CD14-positive monocyte (primary cell): ENCODE measurements around the gene CFAP299. TPM values are rescaled to one million over a fixed set of nuclear protein-coding genes. Genes with fewer than 3 reads are reported as not detected.

Experiments
- DNase-seq, 3 donors: peaks; one replicate each; pipeline ENCODE4 v3.0.0-alpha.2; 2011 to 2022
- H2AFZ ChIP-seq: 2 replicates; pipeline ENCODE4 v1.6.0; 2012; ENCODE audit warnings: mild to moderate bottlenecking, low read depth, low read length, inconsistent platforms; ENCODE audit not compliant: insufficient read depth, poor library complexity, severe bottlenecking
- H3K27ac ChIP-seq, 2 donors: 1 replicate in 1 of 2; 2 replicates in 1 of 2; pipeline ENCODE4 v1.5.1; 2012 to 2013; ENCODE audit warnings: low read length in 2 of 2, control low read depth in 1 of 2, inconsistent platforms in 1 of 2, low read depth in 1 of 2, mild to moderate bottlenecking in 1 of 2
- H3K27me3 ChIP-seq, 2 donors: one replicate each; pipeline versions ENCODE4 v1.6.0 to v1.6.1; 2011 to 2013; ENCODE audit warnings: low read length in 2 of 2; ENCODE audit not compliant: control insufficient read depth in 2 of 2, insufficient read depth in 2 of 2
- H3K36me3 ChIP-seq, 2 donors: replicated peaks in 1 of 2; 1 replicate in 1 of 2; 2 replicates in 1 of 2; pipeline versions ENCODE4 v1.5.1 to v1.6.1; 2012 to 2013; ENCODE audit warnings: low read length in 2 of 2, control low read depth in 1 of 2, inconsistent platforms in 1 of 2, mild to moderate bottlenecking in 1 of 2; ENCODE audit not compliant: insufficient read depth in 2 of 2, control insufficient read depth in 1 of 2
- H3K4me1 ChIP-seq, 2 donors: 1 replicate in 1 of 2; 2 replicates in 1 of 2; pipeline versions ENCODE4 v1.5.1 to v1.6.1; 2012 to 2013; ENCODE audit warnings: low read length in 2 of 2, control low read depth in 1 of 2, inconsistent platforms in 1 of 2, mild to moderate bottlenecking in 1 of 2, moderate library complexity in 1 of 2; ENCODE audit not compliant: insufficient read depth in 2 of 2, control insufficient read depth in 1 of 2
- H3K4me2 ChIP-seq: replicated peaks from 2 replicates; pipeline ENCODE3; 2012; ENCODE audit warnings: low read length, moderate library complexity, mild to moderate bottlenecking; ENCODE audit not compliant: poor library complexity, severe bottlenecking; ENCODE audit errors: extremely low read depth
- H3K4me3 ChIP-seq, 3 experiments: fragments of 200-600 bp in 1 of 3; sonication (generic) in 1 of 3; replicated peaks in 1 of 3; 1 replicate in 2 of 3; 2 replicates in 1 of 3; pipeline ENCODE4 v1.5.1; 2011 to 2013; ENCODE audit warnings: low read length in 3 of 3, mild to moderate bottlenecking in 3 of 3, control low read depth in 2 of 3, low read depth in 2 of 3, inconsistent platforms in 1 of 3, moderate library complexity in 1 of 3
- H3K79me2 ChIP-seq: 2 replicates; pipeline ENCODE4 v1.6.0; 2012; ENCODE audit warnings: mild to moderate bottlenecking, control low read depth, inconsistent platforms, low read length, moderate library complexity; ENCODE audit not compliant: insufficient read depth
- H3K9ac ChIP-seq: 2 replicates; pipeline ENCODE4 v1.6.0; 2017; ENCODE audit warnings: low read length, mild to moderate bottlenecking; ENCODE audit not compliant: insufficient read depth, poor library complexity, severe bottlenecking
- H3K9me3 ChIP-seq, 2 donors: replicated peaks in 1 of 2; 1 replicate in 1 of 2; 2 replicates in 1 of 2; pipeline versions ENCODE4 v1.5.1 to v1.6.1; 2012 to 2013; ENCODE audit warnings: low read length in 2 of 2, control low read depth in 1 of 2; ENCODE audit not compliant: control insufficient read depth in 1 of 2, insufficient read depth in 1 of 2
- H4K20me1 ChIP-seq: 2 replicates; pipeline ENCODE4 v1.6.0; 2012; ENCODE audit warnings: mild to moderate bottlenecking, low read length, control low read depth, moderate library complexity; ENCODE audit not compliant: insufficient read depth
- H3K27ac Mint-ChIP-seq, 7 donors: one replicate each; pipeline ENCODE4 v1.8.0; 2020; ENCODE audit warnings: mild to moderate bottlenecking in 7 of 7, mixed read lengths in 7 of 7, moderate library complexity in 6 of 7, inconsistent platforms in 2 of 7
- H3K27me3 Mint-ChIP-seq, 3 donors: one replicate each; pipeline ENCODE4 v1.8.0; 2021 to 2022; ENCODE audit warnings: low read depth in 3 of 3, mild to moderate bottlenecking in 3 of 3, mixed read lengths in 3 of 3, moderate library complexity in 3 of 3, inconsistent platforms in 1 of 3
- H3K36me3 Mint-ChIP-seq, 2 donors: one replicate each; pipeline ENCODE4 v1.8.0; 2020; ENCODE audit warnings: mixed read lengths in 2 of 2, inconsistent platforms in 1 of 2, mild to moderate bottlenecking in 1 of 2
- H3K4me1 Mint-ChIP-seq: one replicate; pipeline ENCODE4 v1.8.0; 2020; ENCODE audit warnings: mild to moderate bottlenecking, mixed read lengths
- H3K4me3 Mint-ChIP-seq, 2 donors: one replicate each; pipeline ENCODE4 v1.8.0; 2020; ENCODE audit warnings: mild to moderate bottlenecking in 2 of 2, mixed read lengths in 2 of 2, moderate library complexity in 1 of 2
- H3K9me3 Mint-ChIP-seq, 7 donors: one replicate each; pipeline ENCODE4 v1.8.0; 2020 to 2022; ENCODE audit warnings: mixed read lengths in 7 of 7, mild to moderate bottlenecking in 6 of 7, moderate library complexity in 6 of 7, inconsistent platforms in 2 of 7
- WGBS: methylation state at CpG from one replicate; pipeline ENCODE4 v1.1.5; 2013; ENCODE audit warnings: missing lambda C conversion rate; ENCODE audit not compliant: insufficient coverage; 5-methylcytosine and 5-hydroxymethylcytosine counted together
- intact Hi-C, 2 donors: fragments of 100-400 bp; cut with micrococcal nuclease; formaldehyde crosslinking; loops; one replicate each; pipeline versions ENCODE4 v1.15.0 to v1.15.1; 2023
- polyA plus RNA-seq, 3 donors: library from polyadenylated mRNA; depleted of rRNA in 1 of 3; unstranded in 2 of 3; stranded (reverse) in 1 of 3; fragments of 300-500 nt in 2 of 3; fragments of >200 nt in 1 of 3; fragmentation: Illumina TruSeq in 2 of 3; gene quantifications; 1 replicate in 2 of 3; 2 replicates in 1 of 3; pipeline ENCODE4 v1.2.3, GENCODE V29; 2012 to 2021
- TF ChIP-seq, protein P1 (sequence below): fragments of 200-600 bp; IDR thresholded peaks from one replicate; pipeline ENCODE4 v1.8.0; 2022; ENCODE audit warnings: antibody characterized with exemption, mild to moderate bottlenecking

The CFAP299 gene
- polyA plus RNA-seq, 3 donors: not detected

DNA sequence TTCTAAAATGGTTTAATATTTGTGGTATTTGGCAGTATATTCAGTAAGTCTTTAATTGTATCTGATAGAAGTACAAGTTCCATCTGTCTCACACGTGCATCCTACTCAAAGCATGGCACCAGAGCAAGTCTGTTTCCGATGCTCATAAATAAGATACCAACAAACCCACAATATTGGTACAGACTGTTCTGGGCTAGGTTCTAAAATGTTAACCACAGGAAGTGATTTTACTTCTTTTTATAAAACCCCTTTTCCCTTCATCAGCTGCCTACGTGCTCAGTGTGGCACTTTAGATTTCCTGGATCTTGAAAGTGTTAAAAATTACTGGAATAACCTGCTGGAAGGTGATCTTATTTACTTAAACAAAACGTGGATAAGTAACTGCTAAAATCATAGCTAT lies 165.1 kb downstream of the CFAP299 start:
- Histone ChIP-seq H3K36me3 (no peaks in the 10 kb centered on the region), H3K9me3 (no peaks in the 10 kb centered on the region), H3K27ac (no peak overlapping the region), H3K4me1 (no peaks in the 10 kb centered on the region), H3K79me2 (no peaks in the 10 kb centered on the region), H4K20me1 (no peaks in the 10 kb centered on the region), H3K27me3 (no peaks in the 10 kb centered on the region), H3K4me3 (no peak overlapping the region), H3K9ac (no peak overlapping the region), H3K4me2 (no peak overlapping the region), H2AFZ (no peak overlapping the region)
- Mint-ChIP-seq H3K27ac (no peak overlapping the region), H3K9me3 (peaks cover 0 to 4% (median 3%) of the 10 kb centered on the region in 7 donors), H3K27me3 (peaks cover 0 to 2% (median 0%) of the 10 kb centered on the region in 3 donors), H3K4me3 (no peak overlapping the region), H3K36me3 (no peaks in the 10 kb centered on the region), H3K4me1 (no peaks in the 10 kb centered on the region)
- TF ChIP-seq, protein P1, sequence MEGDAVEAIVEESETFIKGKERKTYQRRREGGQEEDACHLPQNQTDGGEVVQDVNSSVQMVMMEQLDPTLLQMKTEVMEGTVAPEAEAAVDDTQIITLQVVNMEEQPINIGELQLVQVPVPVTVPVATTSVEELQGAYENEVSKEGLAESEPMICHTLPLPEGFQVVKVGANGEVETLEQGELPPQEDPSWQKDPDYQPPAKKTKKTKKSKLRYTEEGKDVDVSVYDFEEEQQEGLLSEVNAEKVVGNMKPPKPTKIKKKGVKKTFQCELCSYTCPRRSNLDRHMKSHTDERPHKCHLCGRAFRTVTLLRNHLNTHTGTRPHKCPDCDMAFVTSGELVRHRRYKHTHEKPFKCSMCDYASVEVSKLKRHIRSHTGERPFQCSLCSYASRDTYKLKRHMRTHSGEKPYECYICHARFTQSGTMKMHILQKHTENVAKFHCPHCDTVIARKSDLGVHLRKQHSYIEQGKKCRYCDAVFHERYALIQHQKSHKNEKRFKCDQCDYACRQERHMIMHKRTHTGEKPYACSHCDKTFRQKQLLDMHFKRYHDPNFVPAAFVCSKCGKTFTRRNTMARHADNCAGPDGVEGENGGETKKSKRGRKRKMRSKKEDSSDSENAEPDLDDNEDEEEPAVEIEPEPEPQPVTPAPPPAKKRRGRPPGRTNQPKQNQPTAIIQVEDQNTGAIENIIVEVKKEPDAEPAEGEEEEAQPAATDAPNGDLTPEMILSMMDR: no peak
- intact Hi-C loops: no loop called here
- no peak for DNase-seq
- WGBS: no CpG with 5 or more reads among the region's 4 CpGs

DNA sequence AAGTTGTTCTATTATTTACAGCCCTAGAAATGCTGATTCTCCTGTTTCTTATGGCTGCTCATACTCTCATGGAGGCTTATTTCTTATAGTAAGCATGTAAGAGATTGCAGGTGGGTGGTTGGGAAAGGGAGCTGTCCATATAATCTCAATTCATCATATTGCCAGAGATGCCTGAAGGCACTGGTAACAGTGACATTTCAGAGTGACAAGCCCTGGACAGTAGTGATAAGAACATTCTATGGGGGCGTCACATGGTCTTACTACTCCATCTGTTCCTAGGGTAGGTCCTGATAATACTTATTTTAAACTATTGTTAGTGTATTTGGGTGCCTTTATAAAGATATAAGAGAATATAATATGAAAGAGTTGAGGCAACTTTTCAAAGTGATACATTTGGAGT lies 171.5 kb downstream of the CFAP299 start:
- TF ChIP-seq, protein P1: no peak
- no peak overlapping the region for H3K27ac ChIP-seq
- no peak overlapping the region for H3K4me3 Mint-ChIP-seq
- H2AFZ ChIP-seq: no peak overlapping the region
- H4K20me1 ChIP-seq: no peaks in the 10 kb centered on the region
- H3K36me3 Mint-ChIP-seq: no peaks in the 10 kb centered on the region
- peaks cover 0 to 2% (median 0%) of the 10 kb centered on the region in 7 donors for H3K9me3 Mint-ChIP-seq
- intact Hi-C loops: no loop called here
- no peaks in the 10 kb centered on the region for H3K27me3 ChIP-seq
- no CpG with 5 or more reads among the region's 1 CpG for WGBS
- no peak for DNase-seq
- H3K79me2 ChIP-seq: no peaks in the 10 kb centered on the region
- no peak overlapping the region for H3K27ac Mint-ChIP-seq
- no peak overlapping the region for H3K9ac ChIP-seq
- no peak overlapping the region for H3K4me2 ChIP-seq
- no peaks in the 10 kb centered on the region for H3K9me3 ChIP-seq
- peaks cover 0 to 3% (median 1%) of the 10 kb centered on the region in 3 donors for H3K27me3 Mint-ChIP-seq
- no peaks in the 10 kb centered on the region for H3K4me1 Mint-ChIP-seq
- no peaks in the 10 kb centered on the region for H3K36me3 ChIP-seq
- H3K4me1 ChIP-seq: no peaks in the 10 kb centered on the region
- no peak overlapping the region for H3K4me3 ChIP-seq
